Retinal pigment epithelial cell (primary cell): ENCODE results near the gene SFTPB.

Experiments
- DNase-seq: peaks from one replicate; pipeline ENCODE4 v3.0.0-alpha.2; 2010; ENCODE audit warnings: low read depth
- H3K4me3 ChIP-seq: 2 replicates; pipeline ENCODE4 v1.5.1; 2011; ENCODE audit warnings: mild to moderate bottlenecking, low read length, control low read depth, moderate library complexity
- CTCF ChIP-seq: conservative IDR thresholded peaks from 2 replicates; pipeline ENCODE4 v1.5.1; 2011; ENCODE audit warnings: low read depth, low read length, control low read depth, inconsistent platforms

SFTPB gene

GRCh38 chr2:85681776-85682175 lies 13.8 kb upstream of the SFTPB start:
- H3K4me3 ChIP-seq = no peak overlapping the region
- no peak for DNase-seq
- TF ChIP-seq CTCF = no peak

GRCh38 chr2:85681372-85681763 lies 13.4 kb upstream of the SFTPB start:
- H3K4me3 ChIP-seq = no peak overlapping the region
- no peak for DNase-seq
- TF ChIP-seq CTCF = no peak

- H3K4me3 ChIP-seq = no peak overlapping the region
- TF ChIP-seq CTCF = no peak
- DNase-seq = no peak
Measured at GRCh38 chr2:85680707-85681371, 12.8 kb upstream of the SFTPB start.

DNA sequence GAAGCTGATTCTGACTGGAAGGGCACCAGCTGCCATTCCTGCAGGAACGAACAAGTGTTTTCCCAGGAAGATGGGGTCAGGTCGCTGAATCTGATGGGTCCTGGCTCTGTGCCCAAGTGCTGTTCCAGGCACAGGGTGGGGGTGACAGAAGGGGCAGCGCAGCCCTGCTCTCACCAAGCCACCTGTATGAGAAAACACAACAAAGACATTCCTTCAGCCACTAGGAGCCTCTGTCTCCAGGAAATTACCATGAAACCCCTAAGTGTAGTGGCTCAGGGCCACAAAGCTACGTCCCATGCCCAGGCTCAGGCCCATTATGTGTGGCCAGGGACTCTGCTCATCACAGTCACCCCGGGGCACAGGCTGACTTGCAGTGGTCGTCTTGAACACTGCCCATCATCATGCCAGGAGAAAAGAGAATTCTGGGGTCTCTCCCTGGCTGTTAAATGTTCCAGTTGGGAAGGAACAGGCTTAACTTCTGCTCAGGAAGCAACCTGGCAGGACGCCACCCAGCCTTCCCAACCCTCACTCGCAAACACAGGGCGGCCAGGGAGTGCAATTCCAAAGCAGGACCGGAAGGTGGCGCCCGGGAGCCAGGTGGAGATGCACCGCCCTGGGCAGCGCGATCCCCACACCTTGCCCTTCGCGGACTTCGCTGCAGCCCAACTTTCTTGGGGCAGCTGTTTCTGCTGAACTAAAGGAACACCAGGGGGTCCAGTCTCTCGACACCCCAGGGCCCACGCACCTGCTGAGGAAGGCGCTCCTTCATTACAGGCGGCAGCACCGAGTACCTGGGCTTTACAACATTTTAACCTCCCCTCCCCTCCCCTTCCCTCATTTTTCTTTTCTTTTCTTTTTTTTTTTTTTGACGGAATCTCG lies 11.0 kb upstream of the SFTPB start:
- TF ChIP-seq CTCF = peak; percentile 97
- H3K4me3 ChIP-seq = no peak overlapping the region
- peak; percentile 51 for DNase-seq

- no peak for TF ChIP-seq CTCF
- no peak for DNase-seq
- H3K4me3 ChIP-seq = no peak overlapping the region
Measured at GRCh38 chr2:85678377-85678776, 10.4 kb upstream of the SFTPB start.

DNA sequence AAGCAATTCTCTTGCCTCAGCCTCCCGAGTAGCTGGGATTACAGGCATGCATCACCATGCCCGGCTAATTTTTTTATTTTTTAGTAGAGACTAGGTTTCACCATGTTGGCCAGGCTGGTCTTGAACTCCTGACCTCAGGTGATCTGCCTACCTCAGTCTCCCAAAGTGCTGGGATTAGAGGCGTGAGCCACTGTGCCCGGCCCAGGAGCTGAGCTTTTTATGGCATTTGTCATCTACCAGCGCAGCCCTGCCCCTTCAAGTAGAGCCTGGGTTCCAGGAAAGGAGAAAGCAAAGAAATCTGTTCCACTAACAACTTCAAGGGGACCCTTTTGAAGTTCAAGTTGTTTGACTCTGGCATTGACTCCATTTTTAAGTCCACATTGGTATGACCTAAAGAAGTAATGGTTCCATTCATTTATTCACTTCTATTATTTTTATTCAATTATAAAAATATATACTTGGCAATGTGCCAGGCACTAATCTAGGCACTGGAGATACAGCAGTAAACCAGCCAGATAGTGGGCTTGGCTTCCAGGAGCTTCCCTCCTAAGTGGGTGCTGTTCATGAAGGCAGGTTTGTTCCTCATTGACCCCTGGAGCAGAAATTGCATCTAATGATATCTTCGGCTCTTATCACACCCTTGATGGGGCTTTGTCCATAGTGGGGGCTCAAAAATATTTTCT lies 8.0 kb upstream of the SFTPB start:
- no peak for TF ChIP-seq CTCF
- DNase-seq = no peak
- no peak overlapping the region for H3K4me3 ChIP-seq
